D341Med (cell line): ENCODE data around the gene PRKCA.
"Not testable (repeated sequence)": the region's sequence is repeated elsewhere in the genome, so short reads cannot be mapped to it uniquely, and the experiment has no call there.

Source experiments
- DNase-seq: peaks from one replicate; pipeline ENCODE4 v3.0.0; 2012; ENCODE audit warnings: low spot score

Gene PRKCA

GRCh38 chr17:66684261-66684660 lies 381.8 kb downstream of the PRKCA start:
- DNase-seq, result no peak

- DNase-seq, result no peak
These were observed 382.3 kb downstream of the PRKCA start for GRCh38 chr17:66684731-66685130.

GRCh38 chr17:66686601-66687000 lies 384.2 kb downstream of the PRKCA start:
- no peak for DNase-seq

GRCh38 chr17:66687570-66688284 lies 385.3 kb downstream of the PRKCA start:
- DNase-seq, result no peak

- no peak for DNase-seq
These were observed 386.8 kb downstream of the PRKCA start for GRCh38 chr17:66689221-66689620.

- DNase-seq, result no peak
These were observed 387.8 kb downstream of the PRKCA start for GRCh38 chr17:66690166-66690565.

GRCh38 chr17:66691644-66692420 lies 389.4 kb downstream of the PRKCA start:
- no peak for DNase-seq

- no peak for DNase-seq
These were observed 389.9 kb downstream of the PRKCA start for GRCh38 chr17:66692421-66692690.

- no peak for DNase-seq
These were observed 392.7 kb downstream of the PRKCA start for GRCh38 chr17:66695098-66695497.

GRCh38 chr17:66698270-66698669 lies 395.9 kb downstream of the PRKCA start:
- DNase-seq, result no peak

GRCh38 chr17:66701462-66701861 lies 399.0 kb downstream of the PRKCA start:
- DNase-seq, result no peak

GRCh38 chr17:66702106-66702936 lies 399.9 kb downstream of the PRKCA start:
- no peak for DNase-seq

- DNase-seq, result no peak
These were observed 402.6 kb downstream of the PRKCA start for GRCh38 chr17:66704858-66705520.

GRCh38 chr17:66706851-66707450 lies 404.5 kb downstream of the PRKCA start:
- no peak for DNase-seq

GRCh38 chr17:66711401-66711800 lies 409.0 kb downstream of the PRKCA start:
- peak; percentile 55 for DNase-seq

- no peak for DNase-seq
These were observed 409.5 kb downstream of the PRKCA start for GRCh38 chr17:66711881-66712321.

- no peak for DNase-seq
These were observed 410.0 kb downstream of the PRKCA start for GRCh38 chr17:66712453-66712852.

GRCh38 chr17:66713021-66713532 lies 410.7 kb downstream of the PRKCA start:
- not testable (repeated sequence) for DNase-seq

GRCh38 chr17:66713533-66714042 lies 411.2 kb downstream of the PRKCA start:
- DNase-seq, result no peak

- no peak for DNase-seq
These were observed 411.9 kb downstream of the PRKCA start for GRCh38 chr17:66714046-66715023.
